GM19351 (cell line): ENCODE results near the gene SPATA9.

Experiments
- ATAC-seq: cut with Tn5 transposase; IDR thresholded peaks from one replicate; pipeline ENCODE4 v1.9.1; 2021; ENCODE audit warnings: mild to moderate bottlenecking, moderate library complexity; ENCODE audit not compliant: unreplicated experiment

The SPATA9 gene

DNA sequence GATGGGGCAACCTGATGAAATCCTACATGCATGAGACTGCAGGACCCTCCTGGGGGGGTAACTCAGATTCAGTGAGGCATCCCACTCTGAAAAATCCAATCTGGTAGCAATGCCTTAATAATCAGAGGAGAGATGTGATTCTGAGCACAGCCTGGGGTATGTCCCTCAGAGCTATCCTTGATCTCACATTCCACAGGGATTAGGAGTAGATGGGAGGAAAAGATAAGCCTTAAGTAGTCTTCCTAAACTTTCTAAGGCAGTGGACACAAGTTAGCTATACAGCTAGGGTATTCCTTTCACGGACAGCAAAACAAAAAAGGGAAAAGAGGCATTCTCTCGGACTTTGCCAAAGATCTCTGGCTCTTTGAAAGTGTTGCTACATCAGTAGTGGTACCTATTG lies 3.9 kb upstream of the SPATA9 start:
- ATAC-seq = no peak

DNA sequence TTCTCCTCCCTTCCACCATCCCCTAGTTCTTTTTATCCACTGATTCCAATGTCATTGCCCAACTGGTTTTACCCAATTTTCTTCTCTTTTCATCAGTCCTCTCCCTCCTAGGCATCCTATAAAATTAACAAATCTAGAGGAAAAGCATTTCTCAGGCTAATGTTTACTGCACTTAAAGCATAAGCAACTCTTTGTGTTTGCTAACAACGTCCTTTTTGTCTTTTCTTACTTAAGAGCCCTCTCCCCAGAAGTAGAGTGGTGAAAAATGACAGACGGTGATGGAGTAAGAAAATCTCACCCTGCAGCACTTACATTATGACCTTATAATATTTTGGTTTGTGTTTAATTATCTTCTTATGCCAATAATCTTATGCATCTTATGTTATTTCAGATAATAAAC lies 1.6 kb upstream of the SPATA9 start:
- ATAC-seq = no peak

GRCh38 chr5:95673081-95673480 lies 9.7 kb downstream of the SPATA9 start:
- no peak for ATAC-seq

DNA sequence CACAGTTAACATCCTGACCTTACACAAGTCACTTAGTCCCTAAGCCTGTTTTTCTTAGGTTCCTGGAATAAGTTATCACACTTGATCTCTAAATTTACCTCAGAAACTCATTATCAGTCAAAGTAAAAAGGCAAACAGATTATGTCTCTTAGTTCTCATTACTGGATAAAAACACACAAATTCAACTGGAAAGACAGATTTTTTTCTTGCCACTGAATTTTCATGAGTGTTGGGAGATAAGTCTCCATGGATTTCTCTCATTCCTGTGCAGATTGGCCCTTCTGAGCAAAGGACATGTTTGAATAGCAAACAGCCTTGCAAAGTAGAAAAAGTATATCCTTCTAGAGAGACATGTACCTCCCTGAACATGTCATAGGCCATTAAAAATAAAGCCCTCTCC lies 10.2 kb downstream of the SPATA9 start:
- ATAC-seq = no peak

GRCh38 chr5:95671826-95672225 lies 11.0 kb downstream of the SPATA9 start:
- ATAC-seq = no peak

- no peak for ATAC-seq
These were observed 12.2 kb downstream of the SPATA9 start for GRCh38 chr5:95670568-95670967.

DNA sequence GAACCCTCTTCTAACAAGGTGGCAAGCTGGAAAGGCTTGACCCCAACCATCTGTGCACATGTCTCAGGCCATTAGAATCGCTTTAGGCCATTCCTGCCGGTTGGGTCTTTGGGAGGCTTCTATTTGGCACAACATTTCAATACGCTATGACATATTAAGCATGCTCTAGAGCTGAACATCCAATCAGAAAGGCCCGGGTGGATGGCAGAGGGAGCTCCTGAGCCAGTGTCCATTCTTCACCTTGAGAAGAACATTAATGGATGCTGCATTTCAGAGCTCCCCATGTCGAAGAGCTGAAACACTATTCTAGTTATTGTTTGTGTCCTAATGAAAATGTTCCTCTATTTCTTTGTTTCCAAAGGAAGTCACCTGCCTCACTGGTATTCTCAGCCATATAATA lies 12.8 kb downstream of the SPATA9 start:
- ATAC-seq = no peak

- ATAC-seq = no peak
These were observed 13.3 kb downstream of the SPATA9 start for GRCh38 chr5:95669540-95669939.

DNA sequence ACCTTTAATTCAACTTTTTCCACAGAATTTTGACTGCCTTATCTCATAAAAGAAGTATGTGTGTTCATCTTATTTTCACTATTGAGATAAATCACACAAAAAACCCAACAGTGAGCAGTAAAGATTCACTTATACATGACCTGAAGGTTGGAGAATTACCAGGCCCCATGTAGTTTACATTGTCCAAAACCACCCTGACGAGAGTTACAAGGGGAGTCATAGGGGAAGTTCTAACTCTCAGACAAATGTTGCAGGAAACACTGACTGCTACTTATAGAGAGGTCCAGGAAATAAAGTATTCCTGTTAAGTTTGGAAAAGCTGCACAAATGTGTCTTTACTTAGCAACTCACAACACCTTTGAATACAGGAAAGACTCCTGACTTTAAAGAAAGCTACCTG lies 14.1 kb downstream of the SPATA9 start:
- ATAC-seq = no peak

DNA sequence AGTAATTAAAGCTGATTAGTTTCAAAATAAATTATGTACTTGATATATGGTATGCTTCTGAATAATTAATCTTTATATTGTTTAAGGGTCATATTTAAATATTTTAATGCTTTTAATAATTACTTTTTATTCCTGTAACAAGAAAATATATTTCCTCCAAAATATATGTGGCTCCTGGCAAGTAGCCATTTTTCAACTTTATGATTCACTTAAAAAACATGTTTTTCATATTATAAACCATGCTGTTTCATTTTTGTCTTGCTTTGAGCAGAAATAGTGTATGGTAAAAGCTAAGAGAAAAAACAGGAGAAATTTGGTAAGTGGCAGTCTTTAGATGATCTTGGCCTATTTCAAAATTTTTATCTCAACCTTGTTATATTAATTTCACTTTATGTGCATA lies 14.6 kb downstream of the SPATA9 start:
- ATAC-seq = no peak

DNA sequence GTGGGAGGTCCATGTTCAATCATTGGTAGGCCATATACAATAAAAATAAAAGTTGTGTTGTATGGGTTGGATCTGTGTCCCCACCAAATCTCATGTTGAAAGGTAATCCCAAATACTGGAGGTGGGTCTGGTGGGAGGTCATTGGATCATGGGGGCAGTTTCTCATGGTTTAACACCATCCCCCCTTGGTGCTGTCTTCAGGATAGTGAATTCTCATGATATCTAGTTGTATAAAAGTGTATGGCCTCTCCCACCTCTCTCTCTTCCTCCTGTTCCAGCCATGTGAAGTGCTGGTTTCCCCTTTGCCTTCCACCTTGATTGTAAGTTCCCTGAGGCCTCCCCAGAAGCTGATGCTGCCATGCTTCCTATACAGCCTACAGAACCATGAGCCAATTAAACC lies 15.1 kb downstream of the SPATA9 start:
- no peak for ATAC-seq

- no peak for ATAC-seq
These were observed 15.7 kb downstream of the SPATA9 start for GRCh38 chr5:95667061-95667618.

GRCh38 chr5:95664204-95664786 lies 18.5 kb downstream of the SPATA9 start:
- ATAC-seq = no peak

DNA sequence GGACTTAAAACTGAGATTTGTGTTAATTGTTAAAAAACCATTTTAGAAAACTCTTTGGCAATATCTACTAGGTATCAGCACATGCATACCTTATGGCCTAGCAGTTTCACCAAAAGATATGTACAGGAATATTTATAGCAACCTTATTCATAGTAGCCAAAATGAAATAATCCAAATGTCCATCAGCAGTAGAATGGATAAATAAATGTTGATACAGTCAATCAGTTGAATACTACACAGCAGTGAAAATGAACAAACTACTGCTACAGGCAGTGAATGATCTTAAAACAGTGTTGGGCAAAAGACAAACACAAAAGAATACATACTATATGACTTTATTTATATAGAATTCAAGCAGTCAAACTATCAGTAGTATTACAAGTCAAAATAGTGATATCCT lies 19.8 kb downstream of the SPATA9 start:
- ATAC-seq = no peak

GRCh38 chr5:95660060-95660459 lies 22.7 kb downstream of the SPATA9 start:
- ATAC-seq = no peak

DNA sequence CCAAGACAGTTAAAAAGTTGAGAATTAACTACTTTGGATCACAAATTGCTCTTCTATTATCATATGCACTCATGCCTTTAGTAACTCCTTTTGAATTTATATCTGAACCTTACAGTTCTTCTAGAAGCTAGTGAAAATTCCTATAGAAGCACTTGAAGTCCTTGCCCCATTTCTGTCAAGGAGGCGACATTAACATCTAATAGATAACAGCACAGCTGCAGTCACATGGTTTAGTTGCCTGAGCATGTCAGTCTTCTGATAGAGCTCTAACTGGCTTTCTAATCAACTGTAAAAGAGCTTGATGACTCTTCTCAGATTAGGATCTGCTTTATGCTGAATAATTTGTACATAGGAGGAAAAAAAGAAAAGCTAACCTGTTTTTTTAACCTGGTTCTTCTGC lies 27.2 kb downstream of the SPATA9 start:
- ATAC-seq = no peak

- no peak for ATAC-seq
These were observed 28.6 kb downstream of the SPATA9 start for GRCh38 chr5:95654196-95654595.

DNA sequence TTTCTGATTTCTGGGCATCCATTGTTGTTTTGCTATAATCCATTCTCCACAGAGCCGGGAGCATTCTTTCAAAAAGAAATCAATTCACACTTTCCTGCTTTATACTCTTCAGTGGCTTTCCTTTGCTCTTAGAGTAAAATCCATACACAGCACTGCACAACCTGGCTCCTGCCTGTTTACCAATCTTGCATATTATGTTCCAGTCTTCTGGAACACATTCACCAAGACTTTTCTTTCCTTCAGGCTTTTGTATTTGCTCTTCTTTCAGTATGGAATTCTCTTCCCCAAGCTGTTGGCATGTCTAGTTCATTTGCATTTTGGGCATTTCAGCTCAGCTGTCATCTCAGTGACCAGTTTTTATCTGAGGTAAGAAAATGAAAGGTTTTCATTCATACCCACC lies 29.9 kb downstream of the SPATA9 start:
- ATAC-seq = no peak

GRCh38 chr5:95649842-95650620 lies 32.8 kb downstream of the SPATA9 start:
- ATAC-seq = no peak

DNA sequence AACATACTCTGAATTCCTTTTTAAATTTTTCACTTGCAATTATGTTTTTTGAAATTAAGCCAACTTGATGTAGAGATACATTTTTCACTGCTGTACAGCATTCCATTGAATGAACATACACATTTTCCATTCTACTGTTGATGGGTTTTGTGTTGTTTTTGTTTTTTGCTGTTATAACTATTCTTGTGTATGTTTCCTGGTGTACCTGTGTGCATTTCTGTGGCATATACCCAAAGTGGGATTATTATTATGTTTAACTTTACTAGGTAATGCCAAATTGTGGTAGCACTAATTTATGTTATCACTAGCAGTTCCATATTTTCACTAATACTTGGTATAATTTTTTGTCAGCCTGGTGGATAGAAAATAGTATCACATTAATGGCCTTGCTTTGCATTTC lies 33.5 kb downstream of the SPATA9 start:
- no peak for ATAC-seq

- no peak for ATAC-seq
These were observed 34.6 kb downstream of the SPATA9 start for GRCh38 chr5:95647886-95648860.
